ENCODE data around the gene FDX2. TPM values are rescaled to one million over a fixed set of nuclear protein-coding genes. Genes with fewer than 3 reads are reported as not detected.
A peak's percentile ranks its signal among the peaks of the same experiment; 100 is the strongest.

The FDX2 gene
- total RNA-seq, 1 experiment from 2014 or later: 18.9 TPM

- intact Hi-C loops (cut with micrococcal nuclease; ENCODE audit: unreplicated experiment): no loop called here
Observed at GRCh38 chr19:10332158-10332964, 16.5 kb upstream of the FDX2 start.

GRCh38 chr19:10329555-10329954 lies 13.7 kb upstream of the FDX2 start:
- H3K27me3 Mint-ChIP-seq (ENCODE audit: unreplicated experiment): no peaks in the 10 kb centered on the region
- intact Hi-C loops (cut with micrococcal nuclease; ENCODE audit: unreplicated experiment): no loop called here
- TF ChIP-seq CTCF (IDR thresholded peaks at IDR 0.05; ENCODE audit: unreplicated experiment): no peak
- CTCF ChIA-PET: interaction anchor here (0.7 kb wide), 1 partner anchor 13 kb away, joined by 3 read pairs; no protein-coding TSS in a partner anchor
- no peaks in the 10 kb centered on the region for H3K4me1 Mint-ChIP-seq (ENCODE audit: low read depth, unreplicated experiment)
- H3K27ac Mint-ChIP-seq (ENCODE audit: unreplicated experiment): no peak overlapping the region
- BruUV-seq (replicated peaks): no TSS peak
- DNase-seq: no peak
- H3K4me3 Mint-ChIP-seq (ENCODE audit: low read depth, unreplicated experiment): no peak overlapping the region
- H3K36me3 Mint-ChIP-seq (ENCODE audit: insufficient read depth, unreplicated experiment): peaks cover 39% of the 10 kb centered on the region
- no peaks in the 10 kb centered on the region for H3K9me3 Mint-ChIP-seq (ENCODE audit: low read depth, unreplicated experiment)

More at GRCh38 chr19:10332158-10332964, 16.5 kb upstream of the FDX2 start:
- no peak for DNase-seq
- CTCF ChIA-PET: interaction anchor here (0.6 kb wide), 1 partner anchor 11 kb away, joined by 3 read pairs; no protein-coding TSS in a partner anchor
- Mint-ChIP-seq H3K27ac (ENCODE audit: unreplicated experiment) (peak overlapping the region; percentile 66), H3K4me3 (ENCODE audit: low read depth, unreplicated experiment) (peak overlapping the region; percentile 89), H3K4me1 (ENCODE audit: low read depth, unreplicated experiment) (no peaks in the 10 kb centered on the region), H3K27me3 (ENCODE audit: unreplicated experiment) (no peaks in the 10 kb centered on the region), H3K36me3 (ENCODE audit: insufficient read depth, unreplicated experiment) (peaks cover 44% of the 10 kb centered on the region), H3K9me3 (ENCODE audit: low read depth, unreplicated experiment) (no peaks in the 10 kb centered on the region)
- BruUV-seq (replicated peaks): TSS peak; percentile 45
- no peak for TF ChIP-seq CTCF (IDR thresholded peaks at IDR 0.05; ENCODE audit: unreplicated experiment)

GRCh38 chr19:10328558-10329429 lies 13.0 kb upstream of the FDX2 start:
- no peak overlapping the region for H3K4me3 Mint-ChIP-seq (ENCODE audit: low read depth, unreplicated experiment)
- no peak overlapping the region for H3K27ac Mint-ChIP-seq (ENCODE audit: unreplicated experiment)
- no peak for DNase-seq
- H3K4me1 Mint-ChIP-seq (ENCODE audit: low read depth, unreplicated experiment): no peaks in the 10 kb centered on the region
- no peaks in the 10 kb centered on the region for H3K9me3 Mint-ChIP-seq (ENCODE audit: low read depth, unreplicated experiment)
- BruUV-seq (replicated peaks): no TSS peak
- H3K36me3 Mint-ChIP-seq (ENCODE audit: insufficient read depth, unreplicated experiment): peaks cover 39% of the 10 kb centered on the region
- CTCF ChIA-PET: no interaction called here
- H3K27me3 Mint-ChIP-seq (ENCODE audit: unreplicated experiment): no peaks in the 10 kb centered on the region
- no peak for TF ChIP-seq CTCF (IDR thresholded peaks at IDR 0.05; ENCODE audit: unreplicated experiment)
- intact Hi-C loops (cut with micrococcal nuclease; ENCODE audit: unreplicated experiment): no loop called here

GRCh38 chr19:10327793-10328192 lies 12.0 kb upstream of the FDX2 start:
- no peaks in the 10 kb centered on the region for H3K27me3 Mint-ChIP-seq (ENCODE audit: unreplicated experiment)
- no TSS peak for BruUV-seq (replicated peaks)
- no peak overlapping the region for H3K27ac Mint-ChIP-seq (ENCODE audit: unreplicated experiment)
- H3K36me3 Mint-ChIP-seq (ENCODE audit: insufficient read depth, unreplicated experiment): peaks cover 29% of the 10 kb centered on the region
- CTCF ChIA-PET: no interaction called here
- no peak for DNase-seq
- H3K4me1 Mint-ChIP-seq (ENCODE audit: low read depth, unreplicated experiment): no peaks in the 10 kb centered on the region
- H3K9me3 Mint-ChIP-seq (ENCODE audit: low read depth, unreplicated experiment): no peaks in the 10 kb centered on the region
- intact Hi-C loops (cut with micrococcal nuclease; ENCODE audit: unreplicated experiment): no loop called here
- H3K4me3 Mint-ChIP-seq (ENCODE audit: low read depth, unreplicated experiment): no peak overlapping the region
- no peak for TF ChIP-seq CTCF (IDR thresholded peaks at IDR 0.05; ENCODE audit: unreplicated experiment)

Data from Calu3 (cell line).